Measurements from ENCODE around the gene RPL7L1. TPM values are rescaled to one million over a fixed set of nuclear protein-coding genes. Genes with fewer than 3 reads are reported as not detected.

The RPL7L1 gene
- polyA plus RNA-seq, 12 donors = 51.3 to 224 (median 80.8) TPM

DNA sequence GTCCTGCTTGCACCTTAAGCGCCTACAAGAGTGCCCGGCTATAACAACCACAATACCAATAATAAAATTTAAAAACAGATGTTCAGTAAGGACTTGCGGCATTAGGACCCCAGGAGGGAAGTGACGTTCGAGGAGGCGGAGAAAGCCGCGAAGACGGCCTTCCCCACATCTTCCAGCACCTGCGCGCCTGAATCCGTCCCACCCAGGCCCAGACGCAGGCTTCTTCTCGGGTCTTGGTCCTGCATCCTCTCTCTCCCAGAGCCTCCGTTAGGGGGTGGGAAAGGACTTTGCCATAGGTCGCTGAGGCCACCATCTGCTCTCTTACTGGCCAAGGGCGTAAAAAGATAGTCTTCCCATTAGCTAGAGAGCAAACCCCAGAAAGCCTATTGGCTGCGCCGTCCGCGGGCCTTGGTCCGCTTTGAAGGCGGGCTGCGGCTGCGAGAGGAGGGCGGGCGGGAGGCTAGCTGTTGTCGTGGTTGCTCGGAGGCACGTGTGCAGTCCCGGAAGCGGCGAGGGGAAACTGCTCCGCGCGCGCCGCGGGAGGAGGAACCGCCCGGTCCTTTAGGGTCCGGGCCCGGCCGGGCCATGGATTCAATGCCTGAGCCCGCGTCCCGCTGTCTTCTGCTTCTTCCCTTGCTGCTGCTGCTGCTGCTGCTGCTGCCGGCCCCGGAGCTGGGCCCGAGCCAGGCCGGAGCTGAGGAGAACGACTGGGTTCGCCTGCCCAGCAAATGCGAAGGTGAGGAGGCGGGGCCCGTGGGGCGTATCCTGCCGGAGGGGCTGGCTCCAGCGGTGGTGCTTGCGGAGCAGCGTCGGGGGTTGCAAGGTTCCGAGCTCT is 49.8 kb downstream of the RPL7L1 start, which contains the start of gene CNPY3:
TSS of gene CNPY3 (plus strand) at position 495 of the 835 bp plus-strand sequence. CDS start at position 586, 91 bp downstream.
- peak; percentile 96 for DNase-seq

DNA sequence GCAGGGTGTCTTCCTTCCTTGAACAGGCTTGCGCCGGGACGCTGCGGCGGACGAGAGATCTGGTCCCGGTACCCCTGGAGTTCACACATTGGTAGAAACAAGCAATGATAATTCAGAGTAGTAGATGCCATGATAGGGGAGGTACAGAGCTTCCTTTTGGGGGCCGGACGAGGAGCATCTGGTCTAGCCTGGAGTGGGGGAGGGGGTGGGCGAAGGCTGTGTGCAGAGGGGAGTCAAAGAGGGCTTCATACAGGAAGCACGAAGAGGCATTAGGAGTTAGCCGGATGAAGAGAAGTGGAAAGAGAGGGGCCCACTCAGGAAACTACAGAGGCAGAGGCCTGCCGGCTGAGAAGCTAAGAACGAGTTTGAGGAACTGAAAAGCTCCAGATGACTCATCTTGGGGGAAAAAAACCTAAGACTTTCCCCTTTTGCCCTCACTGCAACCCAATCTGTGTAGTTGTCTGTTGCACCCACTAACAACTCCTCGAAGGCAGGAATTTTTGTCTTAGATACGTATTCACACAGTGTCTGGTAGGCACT is 50.5 kb downstream of the RPL7L1 start:
- peak; percentile 64 for DNase-seq

DNA sequence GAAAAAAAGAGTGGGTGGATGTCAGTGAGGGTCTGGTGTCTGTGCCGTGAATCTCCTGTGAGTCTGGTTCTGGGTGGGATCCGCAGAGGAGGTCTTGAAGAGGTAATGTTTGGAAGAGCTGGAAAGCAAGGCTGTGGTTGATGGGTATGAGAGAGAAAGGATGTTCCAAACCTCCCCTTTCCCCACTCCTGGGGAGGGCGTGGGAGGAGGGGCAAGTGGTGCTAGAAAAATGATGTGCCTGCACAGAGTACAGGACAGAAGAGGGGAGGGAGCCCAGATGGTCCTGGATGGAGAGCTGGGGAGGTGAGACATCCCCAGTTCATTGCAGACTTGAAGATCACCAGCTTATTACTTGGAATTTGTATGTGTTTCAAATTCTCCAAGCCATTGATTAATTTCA is 53.0 kb downstream of the RPL7L1 start:
- DNase-seq = no peak

DNA sequence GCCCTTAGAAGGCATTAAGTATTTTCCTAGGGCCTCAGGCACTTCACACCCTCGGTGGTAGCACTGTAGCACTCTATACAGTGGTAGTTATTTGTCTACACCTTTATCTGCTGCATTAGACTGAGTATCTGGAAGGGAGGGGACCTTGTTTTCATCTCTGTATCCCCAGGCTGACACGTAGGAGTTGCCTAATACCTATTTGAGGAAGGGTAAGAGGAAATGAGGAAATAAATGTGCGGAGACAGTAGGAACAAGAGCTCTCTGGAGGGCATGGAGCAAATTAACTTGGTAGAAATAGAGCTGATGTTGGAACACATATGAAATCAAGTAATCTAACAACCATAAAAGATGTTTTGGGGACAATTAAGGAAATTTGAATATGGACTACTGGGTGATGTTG is 53.8 kb downstream of the RPL7L1 start:
- DNase-seq = no peak

DNA sequence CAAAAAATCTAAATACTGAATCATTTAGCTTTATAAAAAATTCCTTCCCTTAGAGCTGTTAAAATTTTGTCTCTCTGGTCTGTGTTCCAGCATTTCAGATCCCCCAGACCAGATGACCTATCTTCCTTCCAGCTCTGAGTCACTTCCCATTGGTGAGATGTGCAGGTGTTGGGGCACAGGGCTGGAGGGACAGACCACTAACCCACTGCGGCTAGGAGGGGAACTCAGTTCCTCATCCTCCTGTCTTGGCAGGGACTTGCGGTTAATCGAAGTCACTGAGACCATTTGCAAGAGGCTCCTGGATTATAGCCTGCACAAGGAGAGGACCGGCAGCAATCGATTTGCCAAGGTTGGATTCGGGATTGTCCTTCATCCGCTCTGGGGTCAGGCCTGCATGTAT is 55.9 kb downstream of the RPL7L1 start:
- DNase-seq = no peak

DNA sequence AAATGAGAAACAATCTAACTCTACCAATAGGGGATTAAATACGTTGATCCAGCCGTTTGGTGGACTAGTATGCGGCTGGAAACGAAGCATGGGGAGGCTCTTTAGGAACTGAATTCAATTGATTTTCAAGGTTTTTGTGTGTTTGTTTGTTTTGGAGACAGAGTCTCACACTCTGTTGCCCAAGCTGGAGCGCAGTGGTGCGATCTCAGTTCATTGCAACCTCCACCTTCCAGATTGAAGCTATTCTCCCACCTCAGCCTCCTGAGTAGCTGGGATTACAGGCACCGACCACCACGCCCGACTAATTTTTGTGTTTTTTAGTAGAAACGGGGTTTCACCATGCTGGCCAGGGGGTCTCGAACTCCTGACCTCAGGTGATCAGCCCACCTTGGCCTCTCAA is 57.0 kb downstream of the RPL7L1 start:
- no peak for DNase-seq

DNA sequence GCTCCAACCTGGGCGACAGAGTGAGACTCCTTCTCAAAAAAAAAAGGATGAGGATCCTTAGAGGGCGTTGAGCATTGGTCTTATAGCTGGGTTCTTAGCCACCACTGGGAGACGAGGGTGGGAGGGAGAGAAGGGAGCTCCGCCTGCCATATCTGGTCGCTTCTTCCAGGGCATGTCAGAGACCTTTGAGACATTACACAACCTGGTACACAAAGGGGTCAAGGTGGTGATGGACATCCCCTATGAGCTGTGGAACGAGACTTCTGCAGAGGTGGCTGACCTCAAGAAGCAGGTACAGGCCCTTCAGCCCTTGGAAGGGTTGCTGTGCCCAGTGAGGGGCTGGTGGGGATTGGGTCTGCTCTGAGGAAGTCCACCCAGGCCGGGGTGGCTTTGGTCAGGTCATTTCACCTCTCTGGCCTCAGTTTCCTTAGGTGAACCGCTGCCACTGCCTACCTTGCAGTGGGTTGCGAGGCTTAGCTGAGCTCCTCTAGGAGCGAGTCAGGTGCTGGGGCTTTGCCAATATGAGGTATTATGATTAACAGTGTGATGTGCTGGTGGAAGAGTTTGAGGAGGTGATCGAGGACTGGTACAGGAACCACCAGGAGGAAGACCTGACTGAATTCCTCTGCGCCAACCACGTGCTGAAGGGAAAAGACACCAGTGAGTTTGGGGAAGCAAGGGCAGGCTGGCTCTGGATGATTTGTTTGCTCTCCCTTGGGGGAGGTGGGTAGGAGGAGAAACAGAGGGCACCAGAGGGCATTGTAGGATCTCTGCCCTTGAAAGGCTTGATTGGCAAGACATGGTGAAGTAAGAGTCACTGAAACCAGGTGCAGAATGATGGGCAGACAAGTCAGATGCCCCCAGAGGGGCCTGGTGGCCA is 58.4 kb downstream of the RPL7L1 start:
- DNase-seq = no peak

DNA sequence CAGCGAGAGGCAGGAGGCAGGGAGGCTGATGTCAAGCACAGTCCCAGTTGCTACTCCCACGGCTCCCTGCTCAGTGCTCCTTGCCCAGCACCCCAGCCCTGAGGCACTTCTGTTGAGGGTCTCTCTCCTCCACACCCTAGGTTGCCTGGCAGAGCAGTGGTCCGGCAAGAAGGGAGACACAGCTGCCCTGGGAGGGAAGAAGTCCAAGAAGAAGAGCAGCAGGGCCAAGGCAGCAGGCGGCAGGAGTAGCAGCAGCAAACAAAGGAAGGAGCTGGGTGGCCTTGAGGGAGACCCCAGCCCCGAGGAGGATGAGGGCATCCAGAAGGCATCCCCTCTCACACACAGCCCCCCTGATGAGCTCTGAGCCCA is 59.0 kb downstream of the RPL7L1 start:
- DNase-seq = no peak

DNA sequence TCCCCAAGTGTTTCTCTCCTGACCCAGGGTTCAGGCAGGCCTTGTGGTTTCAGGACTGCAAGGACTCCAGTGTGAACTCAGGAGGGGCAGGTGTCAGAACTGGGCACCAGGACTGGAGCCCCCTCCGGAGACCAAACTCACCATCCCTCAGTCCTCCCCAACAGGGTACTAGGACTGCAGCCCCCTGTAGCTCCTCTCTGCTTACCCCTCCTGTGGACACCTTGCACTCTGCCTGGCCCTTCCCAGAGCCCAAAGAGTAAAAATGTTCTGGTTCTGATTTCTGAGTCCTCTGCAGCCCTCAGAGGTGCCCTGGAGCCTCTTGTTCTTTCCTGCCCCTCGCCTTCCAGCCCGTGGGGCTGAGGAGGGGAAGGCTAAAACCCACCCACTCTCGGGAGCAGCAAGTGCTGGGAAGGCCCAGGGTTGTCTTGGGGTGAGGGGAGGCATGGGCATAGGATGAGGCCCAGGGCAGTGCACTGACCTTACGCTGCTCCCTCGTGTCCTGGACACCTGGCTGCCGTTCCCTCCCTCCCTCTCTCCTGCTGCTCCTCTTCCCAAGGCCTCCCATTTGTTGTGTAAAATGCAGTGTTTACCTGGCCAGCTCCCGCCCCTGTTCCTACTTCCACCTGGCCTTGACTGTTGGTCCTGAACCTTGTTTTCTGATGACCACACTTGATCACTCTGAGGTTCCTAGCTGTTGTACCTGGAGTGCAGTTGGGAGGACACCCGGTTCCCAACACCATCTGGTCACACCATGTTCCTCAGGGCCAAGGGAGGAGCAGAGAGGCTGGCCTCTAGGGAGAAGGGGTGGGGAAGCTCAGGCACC is 59.8 kb downstream of the RPL7L1 start:
- DNase-seq = no peak

Other genes with a start within 250 kb of the RPL7L1 start
- 1 to 10 TPM in 11 of 12 donors, not detected in 1; 2.4 to 7.9 (median 5.2) TPM for gene PRPH2, start 157.0 kb upstream of the RPL7L1 start, polyA plus RNA-seq (ENCODE audit: insufficient read length in 12 of 12)
- gene TBCC, start 133.5 kb upstream of the RPL7L1 start, polyA plus RNA-seq (ENCODE audit: insufficient read length in 12 of 12) = 10 to 100 TPM in 11 of 12 donors, not detected in 1; 12.9 to 25.0 (median 14.2) TPM
- gene BICRAL, start 97.6 kb upstream of the RPL7L1 start, polyA plus RNA-seq (ENCODE audit: insufficient read length in 12 of 12) = 100 to 1,000 TPM in 1 of 12 donors, 10 to 100 TPM in 11; 11.7 to 127 (median 14.3) TPM
- under 1 TPM in 1 of 12 donors, not detected in 11; 0.44 TPM for gene PTCRA, start 36.4 kb downstream of the RPL7L1 start, polyA plus RNA-seq (ENCODE audit: insufficient read length in 12 of 12)
- 10 to 100 TPM in 11 of 12 donors, not detected in 1; 21.5 to 35.1 (median 26.3) TPM for gene CNPY3, start 49.9 kb downstream of the RPL7L1 start, polyA plus RNA-seq (ENCODE audit: insufficient read length in 12 of 12)
- under 1 TPM in 10 of 12 donors, not detected in 2; 0.23 to 0.88 (median 0.40) TPM for gene GNMT, start 81.1 kb downstream of the RPL7L1 start, polyA plus RNA-seq (ENCODE audit: insufficient read length in 12 of 12)
- 10 to 100 TPM in 10 of 12 donors, 1 to 10 TPM in 1, not detected in 1; 7.7 to 26.6 (median 18.1) TPM for gene PEX6, start 99.6 kb downstream of the RPL7L1 start, polyA plus RNA-seq (ENCODE audit: insufficient read length in 12 of 12)
- gene PPP2R5D, start 105.0 kb downstream of the RPL7L1 start, polyA plus RNA-seq (ENCODE audit: insufficient read length in 12 of 12) = 10 to 100 TPM in 11 of 12 donors, not detected in 1; 40.0 to 58.7 (median 43.7) TPM
- gene MEA1, start 134.3 kb downstream of the RPL7L1 start, polyA plus RNA-seq (ENCODE audit: insufficient read length in 12 of 12) = 10 to 100 TPM in 11 of 12 donors, not detected in 1; 38.6 to 59.5 (median 44.8) TPM
- gene KLHDC3, start 134.6 kb downstream of the RPL7L1 start, polyA plus RNA-seq (ENCODE audit: insufficient read length in 12 of 12) = 100 to 1,000 TPM; 120 to 250 (median 193) TPM
- gene RRP36, start 142.0 kb downstream of the RPL7L1 start, polyA plus RNA-seq (ENCODE audit: insufficient read length in 12 of 12) = 10 to 100 TPM in 11 of 12 donors, not detected in 1; 27.3 to 53.6 (median 47.8) TPM
- 10 to 100 TPM in 11 of 12 donors, not detected in 1; 24.3 to 48.6 (median 37.9) TPM for gene CUL7, start 174.2 kb downstream of the RPL7L1 start, polyA plus RNA-seq (ENCODE audit: insufficient read length in 12 of 12)
- gene MRPL2, start 179.8 kb downstream of the RPL7L1 start, polyA plus RNA-seq (ENCODE audit: insufficient read length in 12 of 12) = 10 to 100 TPM in 11 of 12 donors, not detected in 1; 35.2 to 51.9 (median 41.8) TPM
- 10 to 100 TPM in 11 of 12 donors, not detected in 1; 17.6 to 54.7 (median 24.4) TPM for gene KLC4, start 180.0 kb downstream of the RPL7L1 start, polyA plus RNA-seq (ENCODE audit: insufficient read length in 12 of 12)
- gene PTK7, start 196.7 kb downstream of the RPL7L1 start, polyA plus RNA-seq (ENCODE audit: insufficient read length in 12 of 12) = 100 to 1,000 TPM in 2 of 12 donors, 10 to 100 TPM in 9, not detected in 1; 35.2 to 193 (median 63.8) TPM